RWPE2 (cell line): ENCODE data around the gene FBXW4.
A peak's percentile ranks its signal among the peaks of the same experiment; 100 is the strongest.
"Not testable (repeated sequence)": the region's sequence is repeated elsewhere in the genome, so short reads cannot be mapped to it uniquely, and the experiment has no call there.

ENCODE experiments used
- ATAC-seq: fragments of 200-7000 bp; cut with Tn5 transposase; 3 replicates; pipeline ENCODE4 v1.9.1; 2021; ENCODE audit warnings: low read depth
- DNase-seq: peaks from one replicate; pipeline ENCODE4 v3.0.0-alpha.2; 2020; ENCODE audit warnings: low spot score
- H3K27ac ChIP-seq: fragments of 450-650 bp; 2 replicates; pipeline ENCODE4 v1.5.1; 2017; ENCODE audit warnings: mild to moderate bottlenecking; ENCODE audit not compliant: poor library complexity, severe bottlenecking
- H3K27me3 ChIP-seq: fragments of 250-450 bp; sonication (Bioruptor Pico); 2 replicates; pipeline ENCODE4 v1.5.1; 2021; ENCODE audit warnings: mild to moderate bottlenecking, moderate library complexity; ENCODE audit not compliant: insufficient read depth, poor library complexity, severe bottlenecking
- H3K36me3 ChIP-seq: fragments of 250-450 bp; sonication (Bioruptor Pico); 2 replicates; pipeline ENCODE4 v1.5.1; 2020; ENCODE audit warnings: low read depth, mild to moderate bottlenecking, moderate library complexity
- H3K4me1 ChIP-seq: fragments of 250-450 bp; sonication (Bioruptor Pico); 2 replicates; pipeline ENCODE4 v1.5.1; 2021; ENCODE audit warnings: mild to moderate bottlenecking, moderate library complexity; ENCODE audit not compliant: insufficient read depth, poor library complexity, severe bottlenecking
- H3K4me3 ChIP-seq: fragments of 250-450 bp; sonication (Bioruptor Pico); 2 replicates; pipeline ENCODE4 v1.5.1; 2021; ENCODE audit warnings: mild to moderate bottlenecking, moderate library complexity; ENCODE audit not compliant: severe bottlenecking
- H3K9me3 ChIP-seq: fragments of 250-450 bp; sonication (Bioruptor Pico); 2 replicates; pipeline ENCODE4 v1.5.1; 2021; ENCODE audit warnings: mild to moderate bottlenecking, moderate library complexity; ENCODE audit not compliant: severe bottlenecking
- CTCF ChIP-seq: fragments of 450-650 bp; IDR thresholded peaks from one replicate; pipeline ENCODE4 v1.5.1; 2017; ENCODE audit warnings: mild to moderate bottlenecking, moderate library complexity; ENCODE audit not compliant: poor library complexity, severe bottlenecking

Gene FBXW4

GRCh38 chr10:101597091-101597900, 97.7 kb downstream of the FBXW4 start:
- no peaks in the 10 kb centered on the region for H3K4me1 ChIP-seq
- no peak overlapping the region for H3K27ac ChIP-seq
- H3K9me3 ChIP-seq = no peaks in the 10 kb centered on the region
- DNase-seq (no peak), ATAC-seq (no peak)
- H3K27me3 ChIP-seq = no peaks in the 10 kb centered on the region
- peaks cover 15% of the 10 kb centered on the region; the same call in 1 of the 2 replicates for H3K36me3 ChIP-seq
- H3K4me3 ChIP-seq = no peak overlapping the region
- no peak for TF ChIP-seq CTCF

GRCh38 chr10:101595591-101596433, 99.2 kb downstream of the FBXW4 start:
- no peaks in the 10 kb centered on the region for H3K9me3 ChIP-seq
- no peaks in the 10 kb centered on the region for H3K4me1 ChIP-seq
- H3K27me3 ChIP-seq = no peaks in the 10 kb centered on the region
- no peak overlapping the region for H3K27ac ChIP-seq
- DNase-seq (no peak), ATAC-seq (no peak)
- H3K4me3 ChIP-seq = no peak overlapping the region
- H3K36me3 ChIP-seq = peaks cover 15% of the 10 kb centered on the region; the same call in 1 of the 2 replicates
- TF ChIP-seq CTCF = no peak

- H3K27me3 ChIP-seq, H3K4me1 ChIP-seq, H3K9me3 ChIP-seq, ATAC-seq, H3K27ac ChIP-seq, DNase-seq, H3K4me3 ChIP-seq: not testable (repeated sequence)
- H3K36me3 ChIP-seq = peaks cover 15% of the 10 kb centered on the region; the same call in 1 of the 2 replicates
These were observed 101.6 kb downstream of the FBXW4 start for GRCh38 chr10:101593331-101593730.

- DNase-seq (no peak), ATAC-seq (peak; percentile 40; the same call in 2 of the 3 replicates)
- H3K27me3 ChIP-seq = no peaks in the 10 kb centered on the region
- TF ChIP-seq CTCF = no peak
- no peaks in the 10 kb centered on the region for H3K9me3 ChIP-seq
- no peaks in the 10 kb centered on the region for H3K4me1 ChIP-seq
- H3K4me3 ChIP-seq = peak overlapping the region; percentile 92
- no peak overlapping the region for H3K27ac ChIP-seq
- peaks cover 23% of the 10 kb centered on the region for H3K36me3 ChIP-seq
These were observed 106.1 kb downstream of the FBXW4 start for GRCh38 chr10:101588879-101589278.
